Transverse colon (tissue), 4 donors: Measurements from ENCODE around the gene PRMT6.

Source experiments
- EP300 ChIP-seq: sonication (generic); formaldehyde crosslinking; IDR thresholded peaks from one replicate; pipeline ENCODE4 v1.6.1; 2017; ENCODE audit warnings: antibody characterized with exemption, low read depth
- POLR2A ChIP-seq: fragments of 450-650 bp; IDR thresholded peaks from one replicate; pipeline ENCODE4 v1.6.1; 2016; ENCODE audit warnings: antibody characterized with exemption, mild to moderate bottlenecking, moderate library complexity
- POLR2AphosphoS5 ChIP-seq, 3 donors: sonication (generic); formaldehyde crosslinking; IDR thresholded peaks; one replicate each; pipeline ENCODE4 v1.6.1; 2016; ENCODE audit warnings: antibody characterized with exemption in 3 of 3
- TF ChIP-seq, protein P1 (sequence below), 5 experiments: fragments of 200-600 bp in 3 of 5; fragments of 450-650 bp in 2 of 5; sonication (generic) in 3 of 5; IDR thresholded peaks; 1 replicate in 2 of 5; 2 replicates in 3 of 5; pipeline ENCODE4 v1.5.1; 2016 to 2017; ENCODE audit warnings: antibody characterized with exemption in 5 of 5, inconsistent platforms in 3 of 5, mild to moderate bottlenecking in 2 of 5, moderate library complexity in 1 of 5

DNA sequence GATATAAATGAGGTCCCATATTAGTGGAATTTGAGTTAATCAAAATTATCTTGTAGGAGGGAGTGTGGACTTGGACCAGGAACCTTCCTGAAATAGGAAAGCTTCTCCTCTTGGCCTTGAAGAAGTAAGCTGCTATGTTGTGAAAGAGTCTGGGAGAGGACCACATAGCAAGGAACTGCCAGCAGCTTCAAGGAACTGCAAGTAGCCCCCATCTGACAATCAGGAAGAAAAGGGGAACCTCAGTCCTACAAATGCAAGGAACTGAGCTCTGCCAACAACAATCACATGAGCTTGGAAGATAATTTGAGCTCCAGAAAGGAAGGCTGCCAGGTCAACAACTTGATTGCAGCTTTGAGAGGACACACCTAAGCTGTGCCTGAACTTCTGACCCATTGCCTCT is 8.2 kb upstream of the PRMT6 start:
- TF ChIP-seq, protein P1, sequence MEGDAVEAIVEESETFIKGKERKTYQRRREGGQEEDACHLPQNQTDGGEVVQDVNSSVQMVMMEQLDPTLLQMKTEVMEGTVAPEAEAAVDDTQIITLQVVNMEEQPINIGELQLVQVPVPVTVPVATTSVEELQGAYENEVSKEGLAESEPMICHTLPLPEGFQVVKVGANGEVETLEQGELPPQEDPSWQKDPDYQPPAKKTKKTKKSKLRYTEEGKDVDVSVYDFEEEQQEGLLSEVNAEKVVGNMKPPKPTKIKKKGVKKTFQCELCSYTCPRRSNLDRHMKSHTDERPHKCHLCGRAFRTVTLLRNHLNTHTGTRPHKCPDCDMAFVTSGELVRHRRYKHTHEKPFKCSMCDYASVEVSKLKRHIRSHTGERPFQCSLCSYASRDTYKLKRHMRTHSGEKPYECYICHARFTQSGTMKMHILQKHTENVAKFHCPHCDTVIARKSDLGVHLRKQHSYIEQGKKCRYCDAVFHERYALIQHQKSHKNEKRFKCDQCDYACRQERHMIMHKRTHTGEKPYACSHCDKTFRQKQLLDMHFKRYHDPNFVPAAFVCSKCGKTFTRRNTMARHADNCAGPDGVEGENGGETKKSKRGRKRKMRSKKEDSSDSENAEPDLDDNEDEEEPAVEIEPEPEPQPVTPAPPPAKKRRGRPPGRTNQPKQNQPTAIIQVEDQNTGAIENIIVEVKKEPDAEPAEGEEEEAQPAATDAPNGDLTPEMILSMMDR (IDR thresholded peaks at IDR 0.05), result no peak
- TF ChIP-seq POLR2AphosphoS5 (IDR thresholded peaks at IDR 0.05) (no peak), POLR2A (no peak), EP300 (no peak)
